Activated CD8-positive, alpha-beta T cell treated with anti-CD3 and anti-CD28 coated beads for 36 hours (primary cell): ENCODE results near the gene FRMD4B. TPM values are rescaled to one million over a fixed set of nuclear protein-coding genes. Genes with fewer than 3 reads are reported as not detected.

Experiments used
- ATAC-seq: fragments of 200-7000 bp; cut with Tn5 transposase; one replicate; pipeline ENCODE4 v1.10.0; 2021; ENCODE audit warnings: mild to moderate bottlenecking, moderate library complexity
- CTCF ChIA-PET: fragments of 350-600 bp; sonication (Branson Sonifier 250); formaldehyde crosslinking; loops from one replicate; lab custom pipeline; 2021; ENCODE audit warnings: antibody characterized with exemption; lab: Charles Lee
- POLR2A ChIA-PET: fragments of 350-600 bp; sonication (Branson Sonifier 250); formaldehyde crosslinking; loops from one replicate; lab custom pipeline; 2021; ENCODE audit warnings: antibody characterized with exemption; lab: Charles Lee
- DNase-seq: peaks from one replicate; pipeline ENCODE4 v3.0.0-alpha.2; 2020
- H3K27ac Mint-ChIP-seq: one replicate; pipeline ENCODE4 v1.8.0; 2021; ENCODE audit warnings: mild to moderate bottlenecking, mixed read lengths
- H3K27me3 Mint-ChIP-seq: one replicate; pipeline ENCODE4 v1.8.0; 2021; ENCODE audit warnings: mixed read lengths
- H3K36me3 Mint-ChIP-seq: one replicate; pipeline ENCODE4 v1.8.0; 2021; ENCODE audit warnings: low read depth, mixed read lengths
- H3K4me1 Mint-ChIP-seq: one replicate; pipeline ENCODE4 v1.8.0; 2021; ENCODE audit warnings: low read depth, mixed read lengths
- H3K4me3 Mint-ChIP-seq: one replicate; pipeline ENCODE4 v1.8.0; 2021; ENCODE audit warnings: mild to moderate bottlenecking, moderate library complexity, mixed read lengths
- H3K9me3 Mint-ChIP-seq: one replicate; pipeline ENCODE4 v1.8.0; 2021; ENCODE audit warnings: mixed read lengths
- CTCF ChIP-seq: fragments of 200-600 bp; IDR thresholded peaks from one replicate; pipeline ENCODE4 v1.8.0; 2022; ENCODE audit warnings: antibody characterized with exemption, mild to moderate bottlenecking
- intact Hi-C: fragments of 100-400 bp; cut with micrococcal nuclease; formaldehyde crosslinking; loops from one replicate; pipeline ENCODE4 v1.10.0; 2022
- total RNA-seq, 2 experiments: library from RNA; stranded (reverse); gene quantifications; one replicate each; pipeline ENCODE4 v1.2.3, GENCODE V29; 2021

FRMD4B gene
- total RNA-seq, 2 experiments from 2014 or later, result 11.7 to 11.8 TPM

GRCh38 chr3:69126216-69126615 is 259.7 kb downstream of the FRMD4B start:
- CTCF ChIA-PET, result interaction anchor here (0.9 to 1.6 kb wide), 6 partner anchors 35 to 284 kb away, joined by 3 to 5 read pairs (median 4); no protein-coding TSS in a partner anchor
- no peak for DNase-seq
- Mint-ChIP-seq H3K36me3 (no peaks in the 10 kb centered on the region), H3K4me1 (peaks cover under 1% of the 10 kb centered on the region), H3K4me3 (no peak overlapping the region), H3K9me3 (no peaks in the 10 kb centered on the region), H3K27me3 (peaks cover 2% of the 10 kb centered on the region), H3K27ac (no peak overlapping the region)
- POLR2A ChIA-PET, result no interaction called here
- TF ChIP-seq CTCF, result no peak
- no peak for ATAC-seq
- intact Hi-C loops, result loop anchor here (10.0 kb wide), 1 partner anchor 299 kb away; no protein-coding TSS in a partner anchor

- peaks cover 5% of the 10 kb centered on the region for H3K4me1 Mint-ChIP-seq
- no peaks in the 10 kb centered on the region for H3K9me3 Mint-ChIP-seq
- intact Hi-C loops, result loop anchor here (5.0 to 10.0 kb wide), 2 partner anchors 40 to 302 kb away; no protein-coding TSS in a partner anchor
- DNase-seq (no peak), ATAC-seq (no peak)
- no peak for TF ChIP-seq CTCF
- POLR2A ChIA-PET, result no interaction called here
- peaks cover 2% of the 10 kb centered on the region for H3K27me3 Mint-ChIP-seq
- CTCF ChIA-PET, result interaction anchor here (1.2 to 5.6 kb wide), 5 partner anchors 9 to 287 kb away, joined by 3 to 68 read pairs (median 21); no protein-coding TSS in a partner anchor
- no peak within 1 kb of the TSS for H3K4me3 Mint-ChIP-seq
- H3K27ac Mint-ChIP-seq, result no peak within 1 kb of the TSS
- no peaks in the 10 kb centered on the region for H3K36me3 Mint-ChIP-seq
These were observed 263.5 kb downstream of the FRMD4B start, which contains the start of gene LMOD3 for GRCh38 chr3:69122403-69122802. Gene LMOD3 (minus strand): TSS chr3:69122595. CDS start chr3:69122386, 209 bp downstream.

DNA sequence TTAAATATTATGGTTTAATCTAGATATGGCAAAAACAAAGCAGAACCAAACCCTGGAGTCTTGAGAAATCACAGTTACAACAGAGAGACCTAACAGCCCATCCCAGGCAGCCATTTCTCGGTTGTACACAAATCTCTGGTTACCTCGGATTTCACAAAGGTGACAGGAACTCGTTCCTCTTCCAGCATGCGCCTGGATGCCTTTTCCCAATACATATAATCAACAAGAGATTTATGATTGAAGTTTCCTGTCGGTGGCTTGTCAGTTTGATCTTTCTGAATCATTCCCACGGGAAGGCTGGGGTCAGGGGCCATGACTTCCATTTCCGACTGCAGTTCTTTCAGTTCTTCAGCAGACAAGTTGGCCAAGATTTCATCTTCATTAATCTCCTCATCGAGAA is 263.9 kb downstream of the FRMD4B start:
- CTCF ChIA-PET, result interaction anchor here (0.8 to 5.6 kb wide), 26 partner anchors 9 to 319 kb away, joined by 3 to 68 read pairs (median 8); no protein-coding TSS in a partner anchor
- H3K4me3 Mint-ChIP-seq, result no peak overlapping the region
- ATAC-seq (no peak), DNase-seq (no peak)
- TF ChIP-seq CTCF, result no peak
- peaks cover 5% of the 10 kb centered on the region for H3K4me1 Mint-ChIP-seq
- no peak overlapping the region for H3K27ac Mint-ChIP-seq
- peaks cover under 1% of the 10 kb centered on the region for H3K27me3 Mint-ChIP-seq
- POLR2A ChIA-PET, result no interaction called here
- H3K36me3 Mint-ChIP-seq, result no peaks in the 10 kb centered on the region
- intact Hi-C loops, result loop anchor here (1.0 to 10.0 kb wide), 3 partner anchors 40 to 303 kb away; no protein-coding TSS in a partner anchor
- no peaks in the 10 kb centered on the region for H3K9me3 Mint-ChIP-seq

- intact Hi-C loops, result loop anchor here (1.0 to 10.0 kb wide), 3 partner anchors 41 to 303 kb away; no protein-coding TSS in a partner anchor
- ATAC-seq, result no peak
- no peaks in the 10 kb centered on the region for H3K36me3 Mint-ChIP-seq
These were observed 264.4 kb downstream of the FRMD4B start for GRCh38 chr3:69121513-69121912.

More at GRCh38 chr3:69121513-69121912, 264.4 kb downstream of the FRMD4B start:
- Mint-ChIP-seq H3K9me3 (no peaks in the 10 kb centered on the region), H3K27me3 (no peaks in the 10 kb centered on the region), H3K4me1 (peaks cover 5% of the 10 kb centered on the region), H3K27ac (no peak overlapping the region), H3K4me3 (no peak overlapping the region)
- no peak for DNase-seq
- ChIA-PET POLR2A (interaction anchor here (1.4 kb wide), 1 partner anchor 22 kb away, joined by 3 read pairs; no protein-coding TSS in a partner anchor), CTCF (interaction anchor here (0.7 to 5.6 kb wide), 50 partner anchors 9 to 550 kb away, joined by 3 to 68 read pairs (median 5); partner anchors contain the start of genes ARL6IP5 and TMF1)
- no peak for TF ChIP-seq CTCF
